Neural cell (in vitro differentiated cells): ENCODE data around the gene NDE1. TPM values are rescaled to one million over a fixed set of nuclear protein-coding genes. Genes with fewer than 3 reads are reported as not detected.

Experiments
- H2AFZ ChIP-seq: fragments of 200-600, 300-800 bp; sonication (generic), shearing (Covaris generic); 2 replicates; pipeline ENCODE4 v1.6.0; 2014; ENCODE audit warnings: low read depth, mild to moderate bottlenecking, antibody characterized with exemption, low read length, moderate library complexity
- H3F3A ChIP-seq: fragments of 200-600 bp; shearing (Covaris generic); 2 replicates; pipeline ENCODE4 v1.6.1; 2016; ENCODE audit warnings: mild to moderate bottlenecking, moderate library complexity, mixed read lengths, antibody characterized with exemption, low read length; ENCODE audit not compliant: insufficient read depth, poor library complexity, severe bottlenecking
- H3K27ac ChIP-seq: fragments of 200-600, 300-800 bp; sonication (generic), shearing (Covaris generic); 2 replicates; pipeline ENCODE4 v1.5.1; 2014; ENCODE audit warnings: mild to moderate bottlenecking, low read length, moderate library complexity
- H3K27me3 ChIP-seq: fragments of 300-800, 200-600 bp; sonication (generic), shearing (Covaris generic); 2 replicates; pipeline ENCODE4 v1.6.0; 2014; ENCODE audit warnings: mild to moderate bottlenecking, low read depth, low read length, moderate library complexity; ENCODE audit not compliant: insufficient read depth
- H3K36me3 ChIP-seq: fragments of 300-800, 200-600 bp; sonication (generic), shearing (Covaris generic); 2 replicates; pipeline ENCODE4 v1.5.1; 2014; ENCODE audit warnings: mild to moderate bottlenecking, antibody characterized with exemption, low read length, moderate library complexity; ENCODE audit not compliant: insufficient read depth
- H3K4me2 ChIP-seq: fragments of 300-800, 200-600 bp; sonication (generic), shearing (Covaris generic); 2 replicates; pipeline ENCODE4 v1.6.0; 2014; ENCODE audit warnings: mild to moderate bottlenecking, low read length
- H3K4me3 ChIP-seq: fragments of 300-800, 200-600 bp; sonication (generic), shearing (Covaris generic); 2 replicates; pipeline ENCODE4 v1.5.1; 2014; ENCODE audit warnings: mild to moderate bottlenecking, low read length, moderate library complexity
- H3K79me2 ChIP-seq: fragments of 200-600 bp; shearing (Covaris generic); replicated peaks from 2 replicates; pipeline ENCODE4 v1.6.0; 2014; ENCODE audit warnings: mild to moderate bottlenecking, low read length, moderate library complexity; ENCODE audit not compliant: insufficient read depth
- H3K9ac ChIP-seq: fragments of 300-800, 200-600 bp; sonication (generic), shearing (Covaris generic); 2 replicates; pipeline ENCODE4 v1.6.1; 2016; ENCODE audit warnings: mild to moderate bottlenecking, low read length, mixed read lengths
- H3K9me2 ChIP-seq: fragments of 200-600 bp; shearing (Covaris generic); 2 replicates; pipeline ENCODE4 v1.6.1; 2016; ENCODE audit warnings: mild to moderate bottlenecking, low read length, mixed read lengths; ENCODE audit not compliant: insufficient read depth
- H3K9me3 ChIP-seq: fragments of 200-600, 300-800 bp; sonication (generic), shearing (Covaris generic); 2 replicates; pipeline ENCODE4 v1.6.1; 2016; ENCODE audit warnings: mild to moderate bottlenecking, mixed run types, low read length, moderate library complexity, mixed read lengths
- H4K20me1 ChIP-seq: fragments of 200-600 bp; shearing (Covaris generic); 2 replicates; pipeline ENCODE4 v1.6.1; 2016; ENCODE audit warnings: mild to moderate bottlenecking, mixed run types; ENCODE audit not compliant: insufficient read depth
- CTCF ChIP-seq: fragments of 450-650 bp; IDR thresholded peaks from 2 replicates; pipeline ENCODE4 v1.5.1; 2014; ENCODE audit warnings: antibody characterized with exemption, mild to moderate bottlenecking, moderate library complexity; ENCODE audit not compliant: poor library complexity, severe bottlenecking
- EP300 ChIP-seq: fragments of 450-650 bp; conservative IDR thresholded peaks from 2 replicates; pipeline ENCODE4 v1.6.1; 2014; ENCODE audit warnings: antibody characterized with exemption, mild to moderate bottlenecking, moderate library complexity; ENCODE audit not compliant: poor library complexity, severe bottlenecking
- EZH2 ChIP-seq: fragments of 200-600, 300-800 bp; shearing (Covaris generic), sonication (generic); IDR thresholded peaks from 2 replicates; pipeline ENCODE4 v1.6.1; 2014; ENCODE audit warnings: antibody characterized with exemption, low read length, borderline replicate concordance, mild to moderate bottlenecking; ENCODE audit not compliant: insufficient read depth, poor library complexity, severe bottlenecking
- MXI1 ChIP-seq: fragments of 450-650 bp; conservative IDR thresholded peaks from 2 replicates; pipeline ENCODE4 v1.6.1; 2014; ENCODE audit warnings: antibody characterized with exemption, mild to moderate bottlenecking; ENCODE audit not compliant: poor library complexity, severe bottlenecking
- POLR2AphosphoS5 ChIP-seq: IDR thresholded peaks from 2 replicates; pipeline ENCODE4 v1.6.1; 2012
- RAD21 ChIP-seq: fragments of 450-650 bp; conservative IDR thresholded peaks from 2 replicates; pipeline ENCODE4 v1.6.1; 2014; ENCODE audit warnings: antibody characterized with exemption, mild to moderate bottlenecking, moderate library complexity
- REST ChIP-seq: IDR thresholded peaks from 2 replicates; pipeline ENCODE4 v1.6.1; 2012; ENCODE audit warnings: borderline replicate concordance
- SMC3 ChIP-seq: fragments of 450-650 bp; conservative IDR thresholded peaks from 2 replicates; pipeline ENCODE4 v1.6.1; 2014; ENCODE audit warnings: antibody characterized with exemption, mild to moderate bottlenecking, moderate library complexity; ENCODE audit not compliant: poor library complexity
- TAF1 ChIP-seq: IDR thresholded peaks from 2 replicates; pipeline ENCODE4 v1.6.1; 2012; ENCODE audit warnings: low read depth
- polyA plus RNA-seq: library from polyadenylated mRNA; depleted of rRNA; stranded (reverse); fragments of >200 nt; gene quantifications from 2 replicates; pipeline ENCODE4 v1.2.3, GENCODE V29; 2014

The NDE1 gene
- polyA plus RNA-seq, 1 donor from 2014 or later, result not detected

- H3K9me3 ChIP-seq, result no peaks in the 10 kb centered on the region
- H3K4me3 ChIP-seq, result no peak overlapping the region
- no peak overlapping the region for H3K4me2 ChIP-seq
- no peaks in the 10 kb centered on the region for H3K9me2 ChIP-seq
- no peak overlapping the region for H3K9ac ChIP-seq
- TF ChIP-seq RAD21 (no peak), CTCF (no peak), SMC3 (no peak), EP300 (no peak), TAF1 (no peak), EZH2 (no peak), REST (no peak), POLR2AphosphoS5 (no peak), MXI1 (no peak)
- H2AFZ ChIP-seq, result no peak overlapping the region
- no peaks in the 10 kb centered on the region for H3F3A ChIP-seq
- H3K79me2 ChIP-seq, result no peaks in the 10 kb centered on the region
- no peaks in the 10 kb centered on the region for H3K27me3 ChIP-seq
- H4K20me1 ChIP-seq, result no peaks in the 10 kb centered on the region
- no peak overlapping the region for H3K27ac ChIP-seq
- H3K36me3 ChIP-seq, result no peaks in the 10 kb centered on the region
Observed at GRCh38 chr16:15665107-15665506, 15.1 kb downstream of the NDE1 start.

- no peak for TF ChIP-seq REST
- TF ChIP-seq EZH2, result no peak
- TF ChIP-seq SMC3, result no peak
- TF ChIP-seq POLR2AphosphoS5, result no peak
- TF ChIP-seq MXI1, result no peak
- TF ChIP-seq TAF1, result no peak
- TF ChIP-seq RAD21, result no peak
- TF ChIP-seq EP300, result no peak
- TF ChIP-seq CTCF, result no peak
- no peaks in the 10 kb centered on the region for H3K9me3 ChIP-seq
- H2AFZ ChIP-seq, result no peak overlapping the region
- no peaks in the 10 kb centered on the region for H3F3A ChIP-seq
- H3K9me2 ChIP-seq, result no peaks in the 10 kb centered on the region
- no peaks in the 10 kb centered on the region for H3K36me3 ChIP-seq
- H3K9ac ChIP-seq, result no peak overlapping the region
- H4K20me1 ChIP-seq, result no peaks in the 10 kb centered on the region
- no peak overlapping the region for H3K4me2 ChIP-seq
- no peak overlapping the region for H3K4me3 ChIP-seq
- H3K27me3 ChIP-seq, result no peaks in the 10 kb centered on the region
- H3K27ac ChIP-seq, result no peak overlapping the region
- H3K79me2 ChIP-seq, result no peaks in the 10 kb centered on the region
Observed at GRCh38 chr16:15667091-15667742, 17.2 kb downstream of the NDE1 start.
